K562 (cell line): Measurements from ENCODE around the gene MAP3K7. TPM values are rescaled to one million over a fixed set of nuclear protein-coding genes. Genes with fewer than 3 reads are reported as not detected.

Experiments
- CBFA2T3 ChIP-seq: fragments of 450-650 bp; IDR thresholded peaks from 2 replicates; pipeline ENCODE4 v1.6.1; 2017
- CEBPG ChIP-seq, 3 experiments: fragments of 200-800 bp in 1 of 3; sonication (Bioruptor generic) in 1 of 3; sonication (generic) in 1 of 3; formaldehyde crosslinking in 1 of 3; IDR thresholded peaks in 2 of 3; conservative IDR thresholded peaks in 1 of 3; 2 replicates each; pipeline versions ENCODE4 v1.6.1 to v1.8.0; 2016 to 2022; ENCODE audit warnings: missing compliant biosample characterization in 2 of 3, missing genetic modification characterization in 2 of 3, mild to moderate bottlenecking in 1 of 3, missing genetic modification reagents in 1 of 3
- EP300 ChIP-seq: IDR thresholded peaks from 2 replicates; pipeline ENCODE4 v1.6.1; 2012; ENCODE audit warnings: low read length, improper control_type of control experiment
- FOSL1 ChIP-seq: fragments of 200-800 bp; sonication (Bioruptor generic); conservative IDR thresholded peaks from 2 replicates; pipeline ENCODE4 v1.6.1; 2016; ENCODE audit warnings: missing genetic modification characterization, missing compliant biosample characterization
- FOXJ2 ChIP-seq: fragments of 200-800 bp; sonication (Bioruptor generic); IDR thresholded peaks from 2 replicates; pipeline ENCODE4 v1.6.1; 2016; ENCODE audit warnings: missing genetic modification characterization, missing compliant biosample characterization
- MEF2A ChIP-seq: IDR thresholded peaks from 2 replicates; pipeline ENCODE4 v1.6.1; 2011; ENCODE audit warnings: low read depth, mild to moderate bottlenecking, low read length, moderate library complexity; ENCODE audit not compliant: control insufficient read depth
- MIER1 ChIP-seq: fragments of 450-650 bp; IDR thresholded peaks from 2 replicates; pipeline ENCODE4 v1.6.1; 2016; ENCODE audit warnings: antibody characterized with exemption, mild to moderate bottlenecking, low read depth
- NFATC3 ChIP-seq: fragments of 450-650 bp; IDR thresholded peaks from 2 replicates; pipeline ENCODE4 v1.6.1; 2017; ENCODE audit warnings: mild to moderate bottlenecking
- NR2C2 ChIP-seq, 2 experiments: fragments of 200-800 bp in 1 of 2; sonication (Bioruptor generic) in 1 of 2; sonication (generic) in 1 of 2; formaldehyde crosslinking in 1 of 2; IDR thresholded peaks; 2 replicates each; pipeline versions ENCODE4 v1.6.1 to v1.8.0; 2016 to 2022; ENCODE audit warnings: mild to moderate bottlenecking in 1 of 2, missing compliant biosample characterization in 1 of 2, missing genetic modification characterization in 1 of 2, missing genetic modification reagents in 1 of 2
- RB1 ChIP-seq: fragments of 450-650 bp; IDR thresholded peaks from 2 replicates; pipeline ENCODE4 v1.6.1; 2017; ENCODE audit warnings: low read depth, mild to moderate bottlenecking
- TAF1 ChIP-seq: IDR thresholded peaks from 2 replicates; pipeline ENCODE4 v1.6.1; 2011; ENCODE audit warnings: mild to moderate bottlenecking, low read length, moderate library complexity; ENCODE audit not compliant: insufficient read depth, control insufficient read depth, severe bottlenecking; ENCODE audit errors: extremely low read depth
- ZNF263 ChIP-seq: sonication (generic); formaldehyde crosslinking; IDR thresholded peaks from 2 replicates; pipeline ENCODE4 v1.8.0; 2022; ENCODE audit warnings: mild to moderate bottlenecking, missing genetic modification reagents, borderline replicate concordance
- polyA plus RNA-seq, 8 experiments: library from polyadenylated mRNA; depleted of rRNA in 4 of 8; stranded (reverse) in 5 of 8; unstranded in 3 of 8; fragments of >200 nt; fragmentation: Nextera tagmentation in 2 of 8; fragmentation: Illumina TruSeq in 1 of 8; extraction: Ambion mirVana in 2 of 8; extraction: Trizol in 1 of 8; gene quantifications; 2 replicates each; pipeline versions ENCODE4 v1.2.1 to v1.2.3, GENCODE V29; 2011 to 2014; ENCODE audit warnings: inconsistent platforms in 1 of 8, missing spikeins in 1 of 8
- total RNA-seq, 7 experiments: library from RNA; depleted of rRNA in 6 of 7; stranded (reverse); fragments of >200 nt in 6 of 7; fragmentation: Illumina TruSeq in 2 of 7; extraction: Trizol in 2 of 7; gene quantifications; 2 replicates each; pipeline versions ENCODE4 v1.2.1 to v1.2.3, GENCODE V29; 2011 to 2021; ENCODE audit warnings: low replicate concordance in 1 of 7
- TF ChIP-seq, protein P1 (sequence below), 2 experiments: IDR thresholded peaks; 2 replicates each; pipeline ENCODE4 v1.6.1; 2012; ENCODE audit warnings: improper control_type of control experiment in 2 of 2, low read depth in 2 of 2, low read length in 2 of 2, borderline replicate concordance in 1 of 2
- TF ChIP-seq, protein P2 (sequence below), 2 experiments: fragments of 450-650 bp in 1 of 2; sonication (generic) in 1 of 2; formaldehyde crosslinking in 1 of 2; IDR thresholded peaks in 1 of 2; conservative IDR thresholded peaks in 1 of 2; 2 replicates each; pipeline versions ENCODE4 v1.6.1 to v1.8.1; 2016 to 2023; ENCODE audit warnings: mild to moderate bottlenecking in 2 of 2, moderate library complexity in 2 of 2, inconsistent platforms in 1 of 2, missing genetic modification reagents in 1 of 2
- TF ChIP-seq, protein P3 (sequence below): sonication (generic); formaldehyde crosslinking; IDR thresholded peaks from 2 replicates; pipeline ENCODE4 v1.8.0; 2022; ENCODE audit warnings: missing genetic modification reagents, mild to moderate bottlenecking, moderate library complexity, borderline replicate concordance
- TF ChIP-seq, protein P4 (sequence below): fragments of 450-650 bp; formaldehyde crosslinking; IDR thresholded peaks from 2 replicates; pipeline ENCODE4 v1.4.0; 2022; ENCODE audit warnings: missing genetic modification characterization
- TF ChIP-seq, protein P5 (sequence below): fragments of 250-450 bp; sonication (Bioruptor Pico); IDR thresholded peaks from 2 replicates; pipeline ENCODE4 v1.9.0; 2021; ENCODE audit warnings: mild to moderate bottlenecking, inconsistent platforms
- TF ChIP-seq, protein P6 (sequence below): fragments of 450-650 bp; IDR thresholded peaks from 2 replicates; pipeline ENCODE4 v1.6.1; 2016; ENCODE audit warnings: low read depth, mild to moderate bottlenecking, moderate library complexity

Gene MAP3K7
- total and polyA plus RNA-seq, 9 of the 15 experiments (the other 6 are each of a cell fraction or from before 2014, with no cell fraction given): 13.4 to 60.9 (median 34.8) TPM

DNA sequence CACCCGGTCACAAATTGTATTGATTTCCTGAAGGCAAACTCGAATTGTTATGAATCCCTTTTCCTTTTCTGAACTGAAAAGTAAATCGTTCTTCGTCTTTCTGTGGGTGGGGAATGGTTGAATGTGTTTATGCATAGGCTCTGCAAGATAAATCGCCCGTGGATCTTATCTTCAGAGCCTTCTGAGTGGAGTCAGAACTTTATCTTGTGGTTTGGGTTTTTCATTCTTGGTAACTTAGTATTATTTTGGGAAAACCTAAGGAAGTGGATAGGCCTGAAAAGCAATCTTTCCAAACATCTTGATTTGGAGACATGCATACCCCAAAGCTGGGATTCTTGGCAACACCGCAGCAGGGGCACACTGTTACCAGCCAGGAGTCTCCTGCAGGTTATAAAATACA lies 122.4 kb downstream of the MAP3K7 start (continued):
- TF ChIP-seq, protein P1, sequence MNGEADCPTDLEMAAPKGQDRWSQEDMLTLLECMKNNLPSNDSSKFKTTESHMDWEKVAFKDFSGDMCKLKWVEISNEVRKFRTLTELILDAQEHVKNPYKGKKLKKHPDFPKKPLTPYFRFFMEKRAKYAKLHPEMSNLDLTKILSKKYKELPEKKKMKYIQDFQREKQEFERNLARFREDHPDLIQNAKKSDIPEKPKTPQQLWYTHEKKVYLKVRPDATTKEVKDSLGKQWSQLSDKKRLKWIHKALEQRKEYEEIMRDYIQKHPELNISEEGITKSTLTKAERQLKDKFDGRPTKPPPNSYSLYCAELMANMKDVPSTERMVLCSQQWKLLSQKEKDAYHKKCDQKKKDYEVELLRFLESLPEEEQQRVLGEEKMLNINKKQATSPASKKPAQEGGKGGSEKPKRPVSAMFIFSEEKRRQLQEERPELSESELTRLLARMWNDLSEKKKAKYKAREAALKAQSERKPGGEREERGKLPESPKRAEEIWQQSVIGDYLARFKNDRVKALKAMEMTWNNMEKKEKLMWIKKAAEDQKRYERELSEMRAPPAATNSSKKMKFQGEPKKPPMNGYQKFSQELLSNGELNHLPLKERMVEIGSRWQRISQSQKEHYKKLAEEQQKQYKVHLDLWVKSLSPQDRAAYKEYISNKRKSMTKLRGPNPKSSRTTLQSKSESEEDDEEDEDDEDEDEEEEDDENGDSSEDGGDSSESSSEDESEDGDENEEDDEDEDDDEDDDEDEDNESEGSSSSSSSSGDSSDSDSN (IDR thresholded peaks at IDR 0.05; ENCODE audit: borderline replicate concordance in 1 of 2, low read depth in 2 of 2, low read length in 2 of 2): no peak
- TF ChIP-seq NFATC3: no peak
- TF ChIP-seq, protein P2, sequence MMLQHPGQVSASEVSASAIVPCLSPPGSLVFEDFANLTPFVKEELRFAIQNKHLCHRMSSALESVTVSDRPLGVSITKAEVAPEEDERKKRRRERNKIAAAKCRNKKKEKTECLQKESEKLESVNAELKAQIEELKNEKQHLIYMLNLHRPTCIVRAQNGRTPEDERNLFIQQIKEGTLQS (IDR thresholded peaks at IDR 0.05): no peak
- TF ChIP-seq, protein P2 (CRISPR knock-in tag; conservative IDR thresholded peaks at IDR 0.05): no peak
- TF ChIP-seq, protein P3, sequence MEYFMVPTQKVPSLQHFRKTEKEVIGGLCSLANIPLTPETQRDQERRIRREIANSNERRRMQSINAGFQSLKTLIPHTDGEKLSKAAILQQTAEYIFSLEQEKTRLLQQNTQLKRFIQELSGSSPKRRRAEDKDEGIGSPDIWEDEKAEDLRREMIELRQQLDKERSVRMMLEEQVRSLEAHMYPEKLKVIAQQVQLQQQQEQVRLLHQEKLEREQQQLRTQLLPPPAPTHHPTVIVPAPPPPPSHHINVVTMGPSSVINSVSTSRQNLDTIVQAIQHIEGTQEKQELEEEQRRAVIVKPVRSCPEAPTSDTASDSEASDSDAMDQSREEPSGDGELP (CRISPR knock-in tag): no peak
- TF ChIP-seq, protein P4, sequence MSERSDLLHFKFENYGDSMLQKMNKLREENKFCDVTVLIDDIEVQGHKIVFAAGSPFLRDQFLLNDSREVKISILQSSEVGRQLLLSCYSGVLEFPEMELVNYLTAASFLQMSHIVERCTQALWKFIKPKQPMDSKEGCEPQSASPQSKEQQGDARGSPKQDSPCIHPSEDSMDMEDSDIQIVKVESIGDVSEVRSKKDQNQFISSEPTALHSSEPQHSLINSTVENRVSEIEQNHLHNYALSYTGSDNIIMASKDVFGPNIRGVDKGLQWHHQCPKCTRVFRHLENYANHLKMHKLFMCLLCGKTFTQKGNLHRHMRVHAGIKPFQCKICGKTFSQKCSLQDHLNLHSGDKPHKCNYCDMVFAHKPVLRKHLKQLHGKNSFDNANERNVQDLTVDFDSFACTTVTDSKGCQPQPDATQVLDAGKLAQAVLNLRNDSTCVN (CRISPR knock-in tag): no peak
- no peak for TF ChIP-seq MEF2A
- TF ChIP-seq TAF1: no peak
- no peak for TF ChIP-seq NR2C2 (CRISPR knock-in tag; IDR thresholded peaks at IDR 0.05)
- TF ChIP-seq NR2C2 (tag; IDR thresholded peaks at IDR 0.05): 0 out of 2 replicates have a peak, but pooled peaks have one; percentile 13
- no peak for TF ChIP-seq ZNF263 (CRISPR knock-in tag)
- peak; percentile 81 for TF ChIP-seq CBFA2T3
- no peak for TF ChIP-seq RB1
- TF ChIP-seq EP300: peak; percentile 80
- TF ChIP-seq, protein P5, sequence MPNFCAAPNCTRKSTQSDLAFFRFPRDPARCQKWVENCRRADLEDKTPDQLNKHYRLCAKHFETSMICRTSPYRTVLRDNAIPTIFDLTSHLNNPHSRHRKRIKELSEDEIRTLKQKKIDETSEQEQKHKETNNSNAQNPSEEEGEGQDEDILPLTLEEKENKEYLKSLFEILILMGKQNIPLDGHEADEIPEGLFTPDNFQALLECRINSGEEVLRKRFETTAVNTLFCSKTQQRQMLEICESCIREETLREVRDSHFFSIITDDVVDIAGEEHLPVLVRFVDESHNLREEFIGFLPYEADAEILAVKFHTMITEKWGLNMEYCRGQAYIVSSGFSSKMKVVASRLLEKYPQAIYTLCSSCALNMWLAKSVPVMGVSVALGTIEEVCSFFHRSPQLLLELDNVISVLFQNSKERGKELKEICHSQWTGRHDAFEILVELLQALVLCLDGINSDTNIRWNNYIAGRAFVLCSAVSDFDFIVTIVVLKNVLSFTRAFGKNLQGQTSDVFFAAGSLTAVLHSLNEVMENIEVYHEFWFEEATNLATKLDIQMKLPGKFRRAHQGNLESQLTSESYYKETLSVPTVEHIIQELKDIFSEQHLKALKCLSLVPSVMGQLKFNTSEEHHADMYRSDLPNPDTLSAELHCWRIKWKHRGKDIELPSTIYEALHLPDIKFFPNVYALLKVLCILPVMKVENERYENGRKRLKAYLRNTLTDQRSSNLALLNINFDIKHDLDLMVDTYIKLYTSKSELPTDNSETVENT (CRISPR knock-in tag): no peak
- TF ChIP-seq FOXJ2 (tag): no peak
- TF ChIP-seq CEBPG (CRISPR knock-in tag; IDR thresholded peaks at IDR 0.05): no peak
- no peak for TF ChIP-seq CEBPG (tag; conservative IDR thresholded peaks at IDR 0.05 in 1 of 2, IDR thresholded peaks at IDR 0.05 in 1 of 2)
- no peak for TF ChIP-seq MIER1
- peak; percentile 76 for TF ChIP-seq FOSL1 (tag)
- TF ChIP-seq, protein P6, sequence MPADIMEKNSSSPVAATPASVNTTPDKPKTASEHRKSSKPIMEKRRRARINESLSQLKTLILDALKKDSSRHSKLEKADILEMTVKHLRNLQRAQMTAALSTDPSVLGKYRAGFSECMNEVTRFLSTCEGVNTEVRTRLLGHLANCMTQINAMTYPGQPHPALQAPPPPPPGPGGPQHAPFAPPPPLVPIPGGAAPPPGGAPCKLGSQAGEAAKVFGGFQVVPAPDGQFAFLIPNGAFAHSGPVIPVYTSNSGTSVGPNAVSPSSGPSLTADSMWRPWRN: no peak
